NAMALWA (cell line): Measurements from ENCODE around the gene ST6GALNAC3.
"Not testable (repeated sequence)": the region's sequence is repeated elsewhere in the genome, so short reads cannot be mapped to it uniquely, and the experiment has no call there.

Experiments used
- DNase-seq: peaks from one replicate; pipeline ENCODE4 v3.0.0-alpha.2; 2015; ENCODE audit warnings: low spot score

The ST6GALNAC3 gene

GRCh38 chr1:76644139-76644538 is 569.6 kb downstream of the ST6GALNAC3 start:
- no peak for DNase-seq

GRCh38 chr1:76652860-76653259 is 578.3 kb downstream of the ST6GALNAC3 start:
- not testable (repeated sequence) for DNase-seq

GRCh38 chr1:76657623-76658022 is 583.1 kb downstream of the ST6GALNAC3 start:
- DNase-seq = no peak

- no peak for DNase-seq
Observed at GRCh38 chr1:76659171-76659940, 584.8 kb downstream of the ST6GALNAC3 start.

- DNase-seq = no peak
Observed at GRCh38 chr1:76661531-76661930, 587.0 kb downstream of the ST6GALNAC3 start.

- no peak for DNase-seq
Observed at GRCh38 chr1:76666499-76666898, 592.0 kb downstream of the ST6GALNAC3 start.

- peak; percentile 3 for DNase-seq
Observed at GRCh38 chr1:76668046-76668445, 593.5 kb downstream of the ST6GALNAC3 start.

GRCh38 chr1:76669131-76669530 is 594.6 kb downstream of the ST6GALNAC3 start:
- no peak for DNase-seq

GRCh38 chr1:76669624-76670315 is 595.2 kb downstream of the ST6GALNAC3 start:
- DNase-seq = no peak

GRCh38 chr1:76674689-76675210 is 600.2 kb downstream of the ST6GALNAC3 start:
- DNase-seq = no peak

GRCh38 chr1:76677416-76678405 is 603.2 kb downstream of the ST6GALNAC3 start:
- DNase-seq = no peak

GRCh38 chr1:76679534-76680152 is 605.1 kb downstream of the ST6GALNAC3 start:
- no peak for DNase-seq

- DNase-seq = no peak
Observed at GRCh38 chr1:76680651-76681050, 606.1 kb downstream of the ST6GALNAC3 start.

GRCh38 chr1:76682138-76682537 is 607.6 kb downstream of the ST6GALNAC3 start:
- DNase-seq = no peak
